OCI-LY7 (cell line): ENCODE results near the gene IGF1R.

Experiments
- EZH2phosphoT487 ChIP-seq: fragments of 200-600 bp; sonication (generic); IDR thresholded peaks from 2 replicates; pipeline ENCODE4 v1.6.1; 2018; ENCODE audit warnings: low read depth, borderline replicate concordance, mild to moderate bottlenecking, mixed run types, antibody characterized with exemption, low read length, moderate library complexity, mixed read lengths
- TF ChIP-seq, protein P1 (sequence below): fragments of 200-600 bp; sonication (generic); conservative IDR thresholded peaks from 2 replicates; pipeline ENCODE4 v1.5.1; 2014; ENCODE audit warnings: mild to moderate bottlenecking, antibody characterized with exemption, low read length, moderate library complexity, mixed read lengths

GRCh38 chr15:98746375-98747155 lies 98.2 kb downstream of the IGF1R start:
- TF ChIP-seq, protein P1, sequence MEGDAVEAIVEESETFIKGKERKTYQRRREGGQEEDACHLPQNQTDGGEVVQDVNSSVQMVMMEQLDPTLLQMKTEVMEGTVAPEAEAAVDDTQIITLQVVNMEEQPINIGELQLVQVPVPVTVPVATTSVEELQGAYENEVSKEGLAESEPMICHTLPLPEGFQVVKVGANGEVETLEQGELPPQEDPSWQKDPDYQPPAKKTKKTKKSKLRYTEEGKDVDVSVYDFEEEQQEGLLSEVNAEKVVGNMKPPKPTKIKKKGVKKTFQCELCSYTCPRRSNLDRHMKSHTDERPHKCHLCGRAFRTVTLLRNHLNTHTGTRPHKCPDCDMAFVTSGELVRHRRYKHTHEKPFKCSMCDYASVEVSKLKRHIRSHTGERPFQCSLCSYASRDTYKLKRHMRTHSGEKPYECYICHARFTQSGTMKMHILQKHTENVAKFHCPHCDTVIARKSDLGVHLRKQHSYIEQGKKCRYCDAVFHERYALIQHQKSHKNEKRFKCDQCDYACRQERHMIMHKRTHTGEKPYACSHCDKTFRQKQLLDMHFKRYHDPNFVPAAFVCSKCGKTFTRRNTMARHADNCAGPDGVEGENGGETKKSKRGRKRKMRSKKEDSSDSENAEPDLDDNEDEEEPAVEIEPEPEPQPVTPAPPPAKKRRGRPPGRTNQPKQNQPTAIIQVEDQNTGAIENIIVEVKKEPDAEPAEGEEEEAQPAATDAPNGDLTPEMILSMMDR = no peak
- no peak for TF ChIP-seq EZH2phosphoT487
